ENCODE data around the gene CELF4.

- TF ChIP-seq POLR2AphosphoS5 (IDR thresholded peaks at IDR 0.05; ENCODE audit: low read depth, low read length), result no peak
- TF ChIP-seq POLR2A (IDR thresholded peaks at IDR 0.05; ENCODE audit: low read depth, low read length), result no peak
- TF ChIP-seq SPI1 (IDR thresholded peaks at IDR 0.05; ENCODE audit: low read depth, low read length), result no peak
- TF ChIP-seq TAF1 (IDR thresholded peaks at IDR 0.05; ENCODE audit: low read depth, low read length), result no peak
- no peak for TF ChIP-seq POU2F2 (IDR thresholded peaks at IDR 0.05; ENCODE audit: low read depth, low read length)
Measured at GRCh38 chr18:37544217-37544616, 21.4 kb downstream of the CELF4 start.

Data from GM12891 (cell line).